GM13977 (cell line): ENCODE results near the gene ALK.
A peak's percentile ranks its signal among the peaks of the same experiment; 100 is the strongest.

Experiments
- DNase-seq: peaks from one replicate; pipeline ENCODE4 v3.0.0; 2012; ENCODE audit warnings: low spot score
- in situ Hi-C: fragments of 300-500 bp; cut with MboI; formaldehyde crosslinking; loops from one replicate; pipeline ENCODE4 v1.12.0; 2022; ENCODE audit warnings: low sequenced_read_pairs, low pct_unique_long_range_greater_than_20kb, mixed read lengths, inconsistent platforms; ENCODE audit not compliant: unreplicated experiment
- TF ChIP-seq, protein P1 (sequence below): IDR thresholded peaks from 2 replicates; pipeline ENCODE4 v1.5.1; 2012; ENCODE audit warnings: mild to moderate bottlenecking, control low read depth; ENCODE audit not compliant: insufficient read depth; ENCODE audit errors: extremely low read depth, missing control alignments

Gene ALK

DNA sequence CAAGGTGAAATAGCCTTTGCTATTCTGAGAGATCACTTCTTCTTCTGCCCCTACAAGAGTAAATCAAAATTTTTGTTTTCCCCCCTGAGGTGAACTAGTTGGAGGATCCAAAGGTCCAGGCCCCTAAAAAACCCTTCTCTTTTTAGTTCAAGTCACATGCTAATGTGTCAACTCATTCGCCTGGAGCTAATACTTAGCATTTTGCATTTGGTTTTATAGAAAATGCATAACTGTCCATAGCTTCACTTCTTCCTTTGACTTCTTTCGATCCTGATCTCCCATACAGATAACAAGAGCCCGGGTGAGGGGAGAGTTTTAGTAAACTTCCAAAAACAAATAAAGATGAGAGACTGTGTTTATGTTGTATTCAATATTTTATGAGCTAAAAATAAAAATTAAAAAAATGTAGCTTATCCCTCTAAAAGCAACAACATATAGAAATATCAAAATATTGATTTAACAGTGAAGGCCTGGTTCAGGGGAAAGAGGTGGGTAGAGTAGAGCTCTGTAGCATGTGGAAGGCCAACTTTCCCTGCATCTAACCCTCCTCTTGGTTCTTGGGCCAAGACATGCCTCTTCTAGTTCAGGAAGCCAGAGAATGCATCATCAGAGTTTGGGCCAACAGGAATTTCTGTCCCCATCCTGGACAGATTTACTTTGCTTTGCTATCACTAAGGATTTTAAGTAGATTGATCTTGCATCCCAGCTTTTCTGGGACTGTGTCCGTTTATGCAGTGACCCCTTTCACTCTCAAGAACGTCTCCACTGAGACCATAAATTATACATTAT is 333.8 kb downstream of the ALK start:
- TF ChIP-seq, protein P1, sequence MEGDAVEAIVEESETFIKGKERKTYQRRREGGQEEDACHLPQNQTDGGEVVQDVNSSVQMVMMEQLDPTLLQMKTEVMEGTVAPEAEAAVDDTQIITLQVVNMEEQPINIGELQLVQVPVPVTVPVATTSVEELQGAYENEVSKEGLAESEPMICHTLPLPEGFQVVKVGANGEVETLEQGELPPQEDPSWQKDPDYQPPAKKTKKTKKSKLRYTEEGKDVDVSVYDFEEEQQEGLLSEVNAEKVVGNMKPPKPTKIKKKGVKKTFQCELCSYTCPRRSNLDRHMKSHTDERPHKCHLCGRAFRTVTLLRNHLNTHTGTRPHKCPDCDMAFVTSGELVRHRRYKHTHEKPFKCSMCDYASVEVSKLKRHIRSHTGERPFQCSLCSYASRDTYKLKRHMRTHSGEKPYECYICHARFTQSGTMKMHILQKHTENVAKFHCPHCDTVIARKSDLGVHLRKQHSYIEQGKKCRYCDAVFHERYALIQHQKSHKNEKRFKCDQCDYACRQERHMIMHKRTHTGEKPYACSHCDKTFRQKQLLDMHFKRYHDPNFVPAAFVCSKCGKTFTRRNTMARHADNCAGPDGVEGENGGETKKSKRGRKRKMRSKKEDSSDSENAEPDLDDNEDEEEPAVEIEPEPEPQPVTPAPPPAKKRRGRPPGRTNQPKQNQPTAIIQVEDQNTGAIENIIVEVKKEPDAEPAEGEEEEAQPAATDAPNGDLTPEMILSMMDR, result no peak
- in situ Hi-C loops, result no loop called here
- no peak for DNase-seq

DNA sequence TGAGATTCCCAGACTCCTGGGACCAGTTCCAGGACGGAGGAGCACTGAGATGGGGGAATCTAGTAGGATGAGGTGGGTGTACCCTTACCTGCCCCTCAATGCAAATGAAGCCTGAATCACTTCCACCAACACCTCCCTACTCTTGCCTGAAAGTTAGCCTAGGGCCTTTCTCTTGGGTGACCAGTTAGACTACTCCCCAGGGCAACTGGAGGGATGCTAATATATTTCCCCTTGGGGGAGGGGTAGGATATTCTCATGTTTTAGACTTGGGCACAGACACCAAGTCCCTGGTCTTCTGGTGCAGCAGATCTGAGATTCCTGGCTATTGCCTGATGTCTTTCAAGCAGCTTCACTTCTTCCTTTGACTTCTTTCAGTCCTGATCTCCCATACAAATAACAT is 334.5 kb downstream of the ALK start:
- DNase-seq, result no peak
- in situ Hi-C loops, result no loop called here
- TF ChIP-seq, protein P1, result no peak

DNA sequence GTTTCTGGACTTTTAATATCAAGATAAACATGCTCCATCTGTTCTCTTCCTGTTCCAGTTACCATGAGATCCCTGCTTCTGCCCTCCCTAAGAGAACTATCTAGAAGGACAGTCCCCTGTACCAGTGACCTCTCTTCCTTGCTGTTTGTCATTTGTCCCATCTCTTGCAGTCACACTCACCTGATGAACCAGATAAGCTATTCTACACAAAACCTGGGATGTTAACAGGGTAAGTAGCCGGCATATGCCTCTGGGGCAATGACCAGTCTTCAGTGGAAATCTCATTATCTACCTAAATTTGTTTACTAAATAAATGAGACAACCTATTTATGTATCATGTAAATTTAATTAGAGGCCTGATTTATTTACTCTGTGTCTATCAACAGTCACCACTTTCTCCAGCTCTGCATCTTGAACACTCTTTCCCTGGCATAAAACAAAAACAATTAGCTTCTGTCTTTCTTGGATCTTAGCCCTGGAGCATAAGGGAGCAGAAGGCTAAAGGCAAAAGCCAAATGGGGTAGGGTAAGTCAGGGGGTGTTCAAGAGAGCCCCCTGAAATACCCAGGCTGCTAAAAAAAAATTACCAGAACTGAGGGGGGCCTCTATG is 337.7 kb downstream of the ALK start:
- TF ChIP-seq, protein P1, result no peak
- DNase-seq, result no peak
- in situ Hi-C loops, result no loop called here

DNA sequence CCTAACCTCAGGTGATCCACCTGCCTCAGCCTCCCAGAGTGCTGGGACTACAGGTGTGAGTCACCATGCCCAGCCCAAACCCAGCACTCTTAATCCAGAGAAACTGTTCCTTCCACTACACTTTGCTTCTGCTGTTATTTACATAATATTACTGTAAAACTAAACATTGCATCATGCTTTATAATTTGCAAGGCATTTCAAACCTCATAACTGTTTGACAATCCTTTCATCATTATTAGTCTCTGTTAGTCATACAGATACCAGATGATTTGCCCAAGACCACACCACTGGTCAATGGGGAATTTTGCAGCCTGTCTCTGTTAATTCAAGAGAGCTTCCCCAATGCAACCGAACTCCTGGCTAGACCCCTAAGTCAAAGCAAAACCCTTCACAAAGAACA is 338.3 kb downstream of the ALK start:
- in situ Hi-C loops, result no loop called here
- TF ChIP-seq, protein P1, result no peak
- peak; percentile 30 for DNase-seq

DNA sequence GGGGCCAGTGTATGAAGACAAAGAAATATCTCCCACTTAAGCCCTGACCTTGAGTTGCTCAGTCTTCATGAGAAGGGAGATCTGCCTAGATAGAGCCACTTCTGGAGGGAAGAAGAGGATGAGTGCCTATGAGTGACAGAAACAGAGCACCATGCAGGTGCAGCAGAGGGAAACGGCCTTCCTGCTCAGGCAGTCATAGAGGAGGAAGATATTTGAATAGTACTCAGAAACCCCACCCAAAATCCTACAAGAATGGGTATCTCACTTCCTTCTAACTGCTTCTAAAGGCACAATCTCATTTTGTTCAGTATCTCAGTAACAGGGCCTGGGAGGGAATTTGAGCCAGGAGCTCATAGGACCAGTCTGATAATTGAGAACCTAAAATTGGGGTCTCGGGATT is 339.3 kb downstream of the ALK start:
- in situ Hi-C loops, result no loop called here
- no peak for DNase-seq
- TF ChIP-seq, protein P1, result no peak

DNA sequence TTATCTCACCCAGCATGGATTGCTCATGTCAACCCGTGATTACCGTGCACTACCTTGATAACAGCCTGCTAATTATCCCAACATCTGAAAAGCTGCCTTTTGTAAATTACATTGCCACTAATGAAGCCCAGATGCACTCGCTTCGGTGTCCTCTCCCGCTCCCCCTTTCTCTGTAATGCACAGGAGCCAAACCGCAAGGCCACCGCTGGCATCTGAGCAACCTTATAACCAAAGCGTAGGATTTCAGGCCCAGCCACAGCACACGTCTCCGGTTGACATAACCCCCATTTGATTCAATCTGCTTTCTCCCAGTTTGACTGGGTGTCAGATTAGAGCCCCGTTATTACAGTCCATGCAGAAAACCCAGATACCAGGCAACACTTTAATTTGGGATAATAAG is 341.2 kb downstream of the ALK start:
- TF ChIP-seq, protein P1, result no peak
- no peak for DNase-seq
- in situ Hi-C loops, result no loop called here
